Measurements from ENCODE around the gene SORCS2.
"Not testable (repeated sequence)": the region's sequence is repeated elsewhere in the genome, so short reads cannot be mapped to it uniquely, and the experiment has no call there.

SORCS2 gene

GRCh38 chr4:7596918-7597606 lies 404.7 kb downstream of the SORCS2 start:
- peaks cover 3% of the 10 kb centered on the region for H3K4me1 ChIP-seq (ENCODE audit: insufficient read depth, low read length)

GRCh38 chr4:7598939-7599790 lies 406.8 kb downstream of the SORCS2 start:
- H3K4me1 ChIP-seq (ENCODE audit: insufficient read depth, low read length), result peaks cover 3% of the 10 kb centered on the region
- no peaks in the 10 kb centered on the region for H3K36me3 ChIP-seq (ENCODE audit: insufficient read depth, low read length)
- H3K9ac ChIP-seq (ENCODE audit: low read depth, low read length), result no peak overlapping the region
- H3K9me3 ChIP-seq (ENCODE audit: control insufficient read depth, insufficient read depth, low read length), result peaks cover 7% of the 10 kb centered on the region; the same call in 1 of the 2 replicates

More at GRCh38 chr4:7596918-7597606, 404.7 kb downstream of the SORCS2 start:
- H3K9ac ChIP-seq (ENCODE audit: low read depth, low read length), result no peak overlapping the region
- H3K36me3 ChIP-seq (ENCODE audit: insufficient read depth, low read length), result no peaks in the 10 kb centered on the region
- H3K9me3 ChIP-seq (ENCODE audit: control insufficient read depth, insufficient read depth, low read length), result no peaks in the 10 kb centered on the region

DNA sequence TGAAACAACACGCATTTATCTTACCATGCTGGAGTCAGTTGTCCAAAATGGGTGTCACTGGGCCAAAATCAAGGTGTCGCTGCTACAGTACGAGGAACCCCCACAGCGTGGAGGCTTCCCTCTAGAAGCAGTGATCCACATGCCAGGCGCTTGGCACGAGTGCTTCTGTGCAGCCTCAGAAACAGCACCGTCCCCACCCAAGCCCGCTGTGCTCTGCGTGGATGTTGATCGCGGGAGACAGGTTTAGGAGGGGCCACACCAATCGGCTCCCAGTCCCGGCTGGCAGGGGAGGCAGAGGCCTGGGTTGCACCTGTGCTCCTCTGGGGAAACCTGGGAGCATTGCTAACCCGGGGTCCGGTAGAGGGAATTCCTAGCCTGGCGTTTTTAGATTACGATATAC lies 407.9 kb downstream of the SORCS2 start:
- Histone ChIP-seq H3K4me1 (ENCODE audit: insufficient read depth, low read length) (peaks cover under 1% of the 10 kb centered on the region), H3K9ac (ENCODE audit: low read depth, low read length) (no peak overlapping the region), H3K9me3 (ENCODE audit: control insufficient read depth, insufficient read depth, low read length) (peaks cover 7% of the 10 kb centered on the region; the same call in 1 of the 2 replicates), H3K36me3 (ENCODE audit: insufficient read depth, low read length) (no peaks in the 10 kb centered on the region)

GRCh38 chr4:7602166-7602565 lies 409.8 kb downstream of the SORCS2 start:
- not testable (repeated sequence) for H3K9ac ChIP-seq (ENCODE audit: low read depth, low read length); H3K9me3 ChIP-seq (ENCODE audit: control insufficient read depth, insufficient read depth, low read length); H3K36me3 ChIP-seq (ENCODE audit: insufficient read depth, low read length); H3K4me1 ChIP-seq (ENCODE audit: insufficient read depth, low read length)

DNA sequence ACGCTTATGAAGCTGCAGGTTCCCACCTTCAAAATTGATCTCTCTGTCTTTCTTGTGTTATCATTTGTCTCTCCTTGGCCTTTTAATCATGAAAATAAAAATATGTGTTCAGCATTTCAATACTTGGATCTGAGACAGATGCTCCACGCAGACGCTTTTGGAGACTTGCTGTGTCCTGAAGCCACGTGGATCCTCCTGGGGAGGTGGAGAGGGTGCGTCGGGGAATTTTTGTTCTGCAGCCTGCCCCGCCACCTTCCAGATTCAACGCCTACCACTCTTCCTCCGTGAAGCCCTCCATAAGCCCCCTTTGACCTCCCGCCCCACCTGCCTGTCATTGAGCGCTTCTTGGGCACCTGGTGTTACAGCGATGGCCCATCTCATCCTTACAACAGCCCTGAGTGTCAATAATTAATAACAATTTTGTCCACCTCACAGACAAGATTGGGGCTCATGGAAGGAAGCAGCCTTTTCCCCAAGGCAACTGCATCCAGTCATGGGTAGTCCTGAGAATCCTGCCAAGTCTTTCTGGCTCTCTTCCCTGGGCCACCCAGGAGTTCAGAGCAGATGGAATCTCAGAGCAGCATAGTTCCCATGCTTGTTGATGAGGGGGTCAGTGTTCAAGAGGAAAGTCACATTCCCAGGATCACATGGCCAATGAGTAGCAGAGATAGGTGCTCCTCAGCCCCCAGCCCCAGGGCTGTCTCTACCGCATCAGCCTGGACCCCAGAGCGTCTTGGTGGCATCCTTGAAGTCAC lies 415.0 kb downstream of the SORCS2 start:
- Histone ChIP-seq H3K36me3 (ENCODE audit: insufficient read depth, low read length) (no peaks in the 10 kb centered on the region), H3K9me3 (ENCODE audit: control insufficient read depth, insufficient read depth, low read length) (peaks cover 7% of the 10 kb centered on the region; the same call in 1 of the 2 replicates), H3K4me1 (ENCODE audit: insufficient read depth, low read length) (no peaks in the 10 kb centered on the region), H3K9ac (ENCODE audit: low read depth, low read length) (no peak overlapping the region)

DNA sequence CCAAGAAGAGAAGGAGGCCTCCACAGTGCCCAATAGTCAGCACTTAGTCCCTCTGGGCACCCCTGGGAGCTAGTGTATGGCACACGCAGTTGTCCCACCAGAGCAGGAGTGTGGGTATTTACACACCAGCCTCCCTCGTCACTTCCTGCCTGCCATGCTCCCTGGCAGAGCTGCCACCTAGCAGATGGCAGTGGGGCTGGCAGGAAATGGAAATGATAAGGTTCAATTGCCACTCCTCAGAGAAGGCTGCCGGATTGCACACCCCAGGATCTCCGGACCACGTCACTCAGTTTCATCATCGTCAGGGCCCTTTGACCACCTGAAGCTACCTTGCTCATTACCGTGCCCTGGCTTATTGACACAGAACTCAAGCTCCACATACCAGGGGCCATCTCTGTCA lies 415.7 kb downstream of the SORCS2 start:
- Histone ChIP-seq H3K4me1 (ENCODE audit: insufficient read depth, low read length) (no peaks in the 10 kb centered on the region), H3K9me3 (ENCODE audit: control insufficient read depth, insufficient read depth, low read length) (peaks cover 6% of the 10 kb centered on the region; the same call in 1 of the 2 replicates), H3K36me3 (ENCODE audit: insufficient read depth, low read length) (no peaks in the 10 kb centered on the region), H3K9ac (ENCODE audit: low read depth, low read length) (no peak overlapping the region)

- Histone ChIP-seq H3K9ac (ENCODE audit: low read depth, low read length) (no peak overlapping the region), H3K4me1 (ENCODE audit: insufficient read depth, low read length) (no peaks in the 10 kb centered on the region), H3K36me3 (ENCODE audit: insufficient read depth, low read length) (no peaks in the 10 kb centered on the region), H3K9me3 (ENCODE audit: control insufficient read depth, insufficient read depth, low read length) (no peaks in the 10 kb centered on the region)
Measured at GRCh38 chr4:7609316-7609715, 417.0 kb downstream of the SORCS2 start.

GRCh38 chr4:7610022-7610670 lies 417.8 kb downstream of the SORCS2 start:
- no peaks in the 10 kb centered on the region for H3K36me3 ChIP-seq (ENCODE audit: insufficient read depth, low read length)
- H3K9me3 ChIP-seq (ENCODE audit: control insufficient read depth, insufficient read depth, low read length), result no peaks in the 10 kb centered on the region
- no peak overlapping the region for H3K9ac ChIP-seq (ENCODE audit: low read depth, low read length)
- H3K4me1 ChIP-seq (ENCODE audit: insufficient read depth, low read length), result no peaks in the 10 kb centered on the region

DNA sequence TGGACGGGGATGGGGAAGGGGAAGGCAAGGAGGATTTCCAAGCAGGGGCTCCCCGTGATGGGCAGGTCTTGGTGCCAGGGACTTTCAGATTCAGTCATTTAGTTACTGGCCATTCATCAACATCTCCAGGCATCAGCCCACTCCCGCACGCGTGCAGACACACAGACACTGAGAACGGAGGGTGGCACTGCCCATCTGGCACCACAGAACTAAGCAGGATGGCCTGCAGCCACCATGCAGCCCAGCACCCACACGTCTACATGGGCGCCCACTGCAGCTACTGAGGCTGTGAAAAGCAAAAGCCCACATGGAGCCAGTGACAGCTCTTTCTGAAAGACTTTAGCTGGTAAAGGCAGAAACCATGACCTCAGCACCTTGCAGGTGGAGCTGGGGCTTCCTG lies 418.5 kb downstream of the SORCS2 start:
- no peaks in the 10 kb centered on the region for H3K9me3 ChIP-seq (ENCODE audit: control insufficient read depth, insufficient read depth, low read length)
- H3K9ac ChIP-seq (ENCODE audit: low read depth, low read length), result no peak overlapping the region
- no peaks in the 10 kb centered on the region for H3K4me1 ChIP-seq (ENCODE audit: insufficient read depth, low read length)

DNA sequence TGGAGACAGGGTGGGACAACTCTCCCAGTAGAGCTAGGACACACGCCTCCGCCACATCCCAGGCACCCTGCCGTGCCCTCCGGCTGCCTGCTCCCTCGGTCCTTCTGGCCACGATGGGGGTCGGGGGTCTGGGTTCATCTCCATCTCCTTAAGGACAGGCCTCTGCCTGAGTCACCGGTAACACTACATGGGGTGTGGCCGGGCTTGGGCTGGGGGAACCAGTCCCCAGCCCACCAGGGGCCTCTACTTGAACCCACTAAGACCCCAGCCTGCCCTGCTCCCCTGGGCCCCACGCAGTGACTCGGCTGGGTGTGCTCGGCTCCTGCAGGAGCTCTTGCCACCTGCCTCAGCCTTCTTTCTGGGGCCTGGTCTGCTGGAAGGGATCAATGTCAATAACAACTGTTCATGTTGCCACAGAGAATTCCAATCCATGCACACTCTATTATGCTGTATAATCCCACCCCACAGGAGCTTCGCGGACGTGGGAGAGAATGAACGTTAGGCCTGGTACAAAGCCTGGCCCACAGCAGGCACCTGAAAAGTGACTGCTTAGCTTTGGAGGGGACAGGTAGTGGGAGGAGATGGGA lies 420.1 kb downstream of the SORCS2 start:
- Histone ChIP-seq H3K9ac (ENCODE audit: low read depth, low read length) (no peak overlapping the region), H3K4me1 (ENCODE audit: insufficient read depth, low read length) (no peaks in the 10 kb centered on the region), H3K9me3 (ENCODE audit: control insufficient read depth, insufficient read depth, low read length) (no peaks in the 10 kb centered on the region), H3K36me3 (ENCODE audit: insufficient read depth, low read length) (no peaks in the 10 kb centered on the region)

More for the DNA sequence above, 418.5 kb downstream of the SORCS2 start:
- H3K36me3 ChIP-seq (ENCODE audit: insufficient read depth, low read length), result no peaks in the 10 kb centered on the region

GRCh38 chr4:7614350-7614949 lies 422.1 kb downstream of the SORCS2 start:
- Histone ChIP-seq H3K9me3 (ENCODE audit: control insufficient read depth, insufficient read depth, low read length) (no peaks in the 10 kb centered on the region), H3K4me1 (ENCODE audit: insufficient read depth, low read length) (no peaks in the 10 kb centered on the region), H3K9ac (ENCODE audit: low read depth, low read length) (no peak overlapping the region), H3K36me3 (ENCODE audit: insufficient read depth, low read length) (no peaks in the 10 kb centered on the region)

DNA sequence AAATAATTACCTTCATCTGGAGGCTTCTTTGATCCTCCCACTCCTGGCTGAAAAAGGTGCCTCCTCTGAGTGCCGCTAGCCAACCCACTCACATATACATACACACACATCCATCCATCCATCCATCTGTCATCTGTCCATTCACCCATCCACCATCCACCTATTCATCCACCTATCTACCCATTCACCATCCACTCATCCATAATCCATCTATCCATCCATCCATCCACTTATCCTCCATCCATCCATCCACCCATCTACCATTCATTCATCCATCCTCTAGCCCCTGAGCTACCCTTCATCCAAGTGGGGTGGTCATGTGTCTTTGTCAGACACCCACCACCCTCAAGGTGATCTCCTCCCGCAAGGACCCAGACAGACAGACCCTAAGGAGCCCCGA lies 423.9 kb downstream of the SORCS2 start:
- Histone ChIP-seq H3K9me3 (ENCODE audit: control insufficient read depth, insufficient read depth, low read length) (no peaks in the 10 kb centered on the region), H3K36me3 (ENCODE audit: insufficient read depth, low read length) (no peaks in the 10 kb centered on the region), H3K9ac (ENCODE audit: low read depth, low read length) (no peak overlapping the region), H3K4me1 (ENCODE audit: insufficient read depth, low read length) (no peaks in the 10 kb centered on the region)

GRCh38 chr4:7618361-7618760 lies 426.0 kb downstream of the SORCS2 start:
- H3K9ac ChIP-seq (ENCODE audit: low read depth, low read length), result no peak overlapping the region
- no peaks in the 10 kb centered on the region for H3K4me1 ChIP-seq (ENCODE audit: insufficient read depth, low read length)
- H3K9me3 ChIP-seq (ENCODE audit: control insufficient read depth, insufficient read depth, low read length), result no peaks in the 10 kb centered on the region
- H3K36me3 ChIP-seq (ENCODE audit: insufficient read depth, low read length), result no peaks in the 10 kb centered on the region
